Stimulated activated CD4-positive, alpha-beta T cell treated with anti-CD3 and anti-CD28 coated beads, Interleukin-1b, Interleukin-23, amount 100 ng/mL, for 4 hours (primary cell): ENCODE results near the gene MYH3.
"Not testable (repeated sequence)": the region's sequence is repeated elsewhere in the genome, so short reads cannot be mapped to it uniquely, and the experiment has no call there.

ENCODE experiments used
- DNase-seq, 2 donors: peaks; one replicate each; pipeline ENCODE4 v3.0.0-alpha.2; 2020; ENCODE audit warnings: low read depth in 2 of 2

The MYH3 gene

GRCh38 chr17:10657148-10657547 lies at the start of gene MYH3:
Gene MYH3 (minus strand): TSS chr17:10657309. CDS start chr17:10655064, 2,245 bp downstream.
- no peak for DNase-seq

GRCh38 chr17:10705727-10706126 lies 48.6 kb upstream of the MYH3 start:
- DNase-seq = no peak

GRCh38 chr17:10702574-10702973 lies 45.5 kb upstream of the MYH3 start:
- DNase-seq = no peak

- no peak for DNase-seq
These were observed 42.7 kb upstream of the MYH3 start for GRCh38 chr17:10699856-10700255.

GRCh38 chr17:10698096-10698818 lies 41.1 kb upstream of the MYH3 start:
- DNase-seq = no peak

GRCh38 chr17:10697092-10698081 lies 40.3 kb upstream of the MYH3 start, which contains the start of the genes ADPRM and SCO1:
Gene ADPRM (plus strand): TSS chr17:10697594. CDS start chr17:10704927, 7,333 bp downstream.
Gene SCO1 (minus strand): TSS chr17:10697533. CDS start chr17:10697507, 26 bp downstream.
- peak; percentile 79 to 81 for DNase-seq

GRCh38 chr17:10695875-10696407 lies 38.8 kb upstream of the MYH3 start:
- DNase-seq = not testable (repeated sequence)

- DNase-seq = no peak
These were observed 30.4 kb upstream of the MYH3 start for GRCh38 chr17:10687499-10687898.

- no peak for DNase-seq
These were observed 26.7 kb upstream of the MYH3 start for GRCh38 chr17:10683853-10684252.

- DNase-seq = no peak
These were observed 24.8 kb upstream of the MYH3 start for GRCh38 chr17:10681866-10682446.

GRCh38 chr17:10674704-10675103 lies 17.6 kb upstream of the MYH3 start:
- no peak for DNase-seq

GRCh38 chr17:10673312-10673711 lies 16.2 kb upstream of the MYH3 start:
- no peak for DNase-seq

GRCh38 chr17:10668775-10669174 lies 11.7 kb upstream of the MYH3 start:
- DNase-seq = no peak

- no peak for DNase-seq
These were observed 9.8 kb upstream of the MYH3 start for GRCh38 chr17:10666906-10667305.

- no peak for DNase-seq
These were observed 7.5 kb upstream of the MYH3 start for GRCh38 chr17:10664571-10664970.

- DNase-seq = no peak
These were observed 6.1 kb upstream of the MYH3 start for GRCh38 chr17:10663231-10663630.

GRCh38 chr17:10661437-10661836 lies 4.3 kb upstream of the MYH3 start:
- no peak for DNase-seq

GRCh38 chr17:10657879-10658278 lies 770 bp upstream of the MYH3 start:
- DNase-seq = no peak

GRCh38 chr17:10653987-10654386 lies 3.1 kb downstream of the MYH3 start:
- no peak for DNase-seq

GRCh38 chr17:10652984-10653659 lies 4.0 kb downstream of the MYH3 start:
- no peak for DNase-seq

GRCh38 chr17:10651927-10652326 lies 5.2 kb downstream of the MYH3 start:
- DNase-seq = no peak
